ENCODE data around the gene GATM.

GATM gene, protein sequence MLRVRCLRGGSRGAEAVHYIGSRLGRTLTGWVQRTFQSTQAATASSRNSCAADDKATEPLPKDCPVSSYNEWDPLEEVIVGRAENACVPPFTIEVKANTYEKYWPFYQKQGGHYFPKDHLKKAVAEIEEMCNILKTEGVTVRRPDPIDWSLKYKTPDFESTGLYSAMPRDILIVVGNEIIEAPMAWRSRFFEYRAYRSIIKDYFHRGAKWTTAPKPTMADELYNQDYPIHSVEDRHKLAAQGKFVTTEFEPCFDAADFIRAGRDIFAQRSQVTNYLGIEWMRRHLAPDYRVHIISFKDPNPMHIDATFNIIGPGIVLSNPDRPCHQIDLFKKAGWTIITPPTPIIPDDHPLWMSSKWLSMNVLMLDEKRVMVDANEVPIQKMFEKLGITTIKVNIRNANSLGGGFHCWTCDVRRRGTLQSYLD

DNA sequence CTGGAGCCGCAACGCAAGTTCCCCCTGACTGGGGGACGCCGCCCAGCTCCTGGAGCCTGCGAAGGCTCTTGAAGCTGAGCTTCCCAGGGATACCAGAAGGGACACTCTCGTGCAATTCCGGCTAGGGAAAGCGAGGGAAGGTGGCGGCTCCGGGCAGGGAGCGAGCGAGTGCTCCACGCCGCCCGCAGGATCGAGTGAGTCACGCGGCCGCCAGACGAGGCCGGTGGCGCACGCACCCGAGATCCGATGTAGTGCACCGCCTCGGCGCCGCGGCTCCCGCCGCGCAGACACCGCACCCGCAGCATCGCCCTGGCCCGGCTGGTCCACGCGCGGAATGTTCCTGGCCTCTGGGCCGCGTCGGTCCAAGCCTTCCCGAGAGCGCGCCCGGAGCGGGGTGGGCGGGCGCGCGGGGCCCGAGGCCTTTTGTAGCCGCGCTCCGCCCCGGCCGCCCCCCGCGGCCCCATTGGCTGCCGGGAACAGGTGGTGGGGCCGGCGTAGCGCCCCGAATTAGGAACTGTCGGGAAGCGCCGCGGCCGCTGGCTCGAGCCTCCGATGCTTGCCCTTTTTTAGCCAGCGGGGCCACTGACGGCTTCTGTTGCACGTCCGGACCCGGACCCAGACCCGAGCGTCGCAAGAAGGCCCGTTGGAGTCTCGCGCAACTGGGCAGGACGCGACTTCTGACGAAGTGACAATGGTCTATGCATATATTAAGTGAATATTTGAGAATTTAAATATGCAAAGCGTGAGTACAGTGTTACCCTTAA lies at the start of gene GATM:
Gene GATM (minus strand): TSS at position 396 of the 764 bp plus-strand sequence. CDS start 91 bp downstream, at position 305.
- DNase-seq = peak; percentile 2

DNA sequence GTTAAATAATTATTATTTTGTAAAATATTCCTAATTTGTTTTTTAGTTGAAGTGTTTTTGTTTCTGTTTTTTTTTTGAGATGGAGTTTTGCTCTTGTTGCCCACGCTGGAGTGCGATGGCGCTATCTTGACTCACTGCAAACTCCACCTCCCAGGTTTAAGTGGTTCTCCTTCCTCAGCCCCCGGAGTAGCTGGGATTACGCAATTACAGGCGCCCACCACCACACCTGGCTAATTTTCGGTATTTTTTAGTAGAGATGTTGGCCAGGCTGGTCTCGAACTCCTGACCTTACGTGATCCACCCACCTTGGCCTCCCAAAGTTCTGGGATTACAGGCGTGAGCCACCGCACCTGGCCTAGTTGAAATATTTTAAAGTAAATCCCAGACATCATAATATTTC lies 48.7 kb upstream of the GATM start:
- no peak for DNase-seq

DNA sequence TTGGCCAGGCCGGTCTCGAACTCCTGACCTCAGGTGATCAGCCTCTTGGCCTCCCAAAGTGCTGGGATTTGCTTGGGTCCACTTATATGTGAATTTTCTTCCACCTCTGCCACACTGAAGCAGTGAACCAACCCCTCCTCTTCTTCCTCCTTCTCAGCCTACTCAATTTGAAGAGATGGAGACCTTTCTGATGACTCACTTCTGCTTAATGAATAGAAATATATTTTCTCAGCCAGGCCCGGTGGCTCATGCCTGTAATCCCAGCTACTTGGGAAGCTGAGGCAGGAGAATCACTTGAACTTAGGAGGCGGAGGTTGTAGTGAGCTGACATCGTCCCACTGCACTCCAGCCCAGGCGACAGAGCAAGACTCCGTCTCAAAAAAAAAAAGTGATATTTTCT lies 46.8 kb upstream of the GATM start:
- DNase-seq = no peak

DNA sequence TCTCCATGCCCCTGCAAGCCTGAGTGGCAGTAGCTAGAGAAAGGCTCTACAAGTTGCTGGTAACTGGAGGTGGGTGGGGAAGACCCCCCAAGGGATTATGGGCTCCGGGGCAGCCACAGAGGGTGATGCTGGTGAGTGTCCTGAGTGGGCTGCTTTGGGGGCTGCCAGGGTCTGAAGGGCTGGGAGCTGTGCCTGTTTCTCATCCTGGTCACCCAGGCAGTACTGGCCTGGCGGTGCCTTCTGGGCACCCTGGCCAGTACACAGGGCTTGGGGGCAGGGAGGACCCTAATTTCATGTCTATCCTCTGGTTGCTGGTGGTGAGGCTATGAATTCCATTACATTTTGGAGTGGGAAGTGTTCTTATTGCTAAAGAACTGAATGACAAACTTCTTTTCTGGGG lies 46.1 kb upstream of the GATM start:
- no peak for DNase-seq

DNA sequence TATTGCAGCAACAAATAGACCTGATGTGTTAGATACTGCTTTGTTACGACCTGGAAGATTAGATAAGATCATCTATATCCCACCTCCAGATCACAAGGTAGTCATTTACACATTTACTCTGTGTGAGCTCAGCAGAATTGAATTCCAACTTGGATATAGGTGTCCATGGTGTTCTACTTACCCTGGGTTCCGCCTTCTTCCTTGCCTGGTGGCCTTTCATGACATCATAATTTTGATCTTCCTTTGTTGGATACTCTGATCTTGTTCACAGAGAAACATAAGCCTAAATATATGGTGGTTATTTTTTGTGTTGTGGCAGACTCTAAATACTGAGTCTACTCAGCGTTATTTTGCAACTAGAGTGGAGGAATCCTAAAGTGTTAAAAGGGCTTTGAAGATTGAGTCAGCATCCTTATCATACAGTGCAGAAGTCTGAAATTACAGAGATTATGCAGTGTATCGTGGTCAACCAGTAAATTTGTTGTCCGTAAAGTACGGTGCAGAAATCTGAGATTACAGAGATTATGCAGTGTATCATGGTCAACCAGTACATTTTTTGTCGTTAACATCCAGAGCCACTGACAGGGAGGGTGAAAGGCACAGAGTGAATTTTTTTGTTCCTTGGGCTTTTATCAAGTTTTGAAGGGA lies 39.1 kb upstream of the GATM start:
- no peak for DNase-seq

DNA sequence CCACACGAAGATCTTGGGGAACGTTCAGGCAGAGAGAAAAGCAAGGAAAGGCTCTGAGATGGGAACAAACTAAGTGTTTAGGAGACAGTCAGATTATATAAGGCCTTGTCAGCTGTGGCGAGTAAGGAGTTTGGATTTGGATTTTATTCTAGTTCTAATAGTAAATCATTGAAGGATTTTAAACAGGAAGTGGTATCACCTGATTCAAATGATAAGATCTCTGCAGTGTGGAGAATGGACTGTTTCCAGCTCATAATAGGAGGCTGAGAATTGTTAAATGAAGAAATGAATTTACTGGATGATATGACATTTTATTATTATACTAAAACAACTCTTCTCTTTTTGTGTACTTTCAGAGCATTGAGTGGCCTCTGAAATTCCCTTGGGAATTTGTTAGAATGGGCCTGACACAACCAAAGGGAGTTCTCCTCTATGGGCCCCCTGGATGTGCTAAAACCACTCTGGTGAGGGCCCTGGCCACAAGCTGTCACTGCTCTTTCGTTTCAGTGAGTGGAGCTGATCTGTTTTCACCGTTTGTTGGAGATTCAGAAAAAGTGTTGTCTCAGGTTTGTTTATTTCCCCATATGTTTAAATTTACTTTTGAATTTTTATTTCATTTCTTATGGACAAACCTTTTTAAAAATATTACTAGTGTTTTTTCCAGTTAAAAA lies 36.0 kb upstream of the GATM start:
- DNase-seq = no peak

DNA sequence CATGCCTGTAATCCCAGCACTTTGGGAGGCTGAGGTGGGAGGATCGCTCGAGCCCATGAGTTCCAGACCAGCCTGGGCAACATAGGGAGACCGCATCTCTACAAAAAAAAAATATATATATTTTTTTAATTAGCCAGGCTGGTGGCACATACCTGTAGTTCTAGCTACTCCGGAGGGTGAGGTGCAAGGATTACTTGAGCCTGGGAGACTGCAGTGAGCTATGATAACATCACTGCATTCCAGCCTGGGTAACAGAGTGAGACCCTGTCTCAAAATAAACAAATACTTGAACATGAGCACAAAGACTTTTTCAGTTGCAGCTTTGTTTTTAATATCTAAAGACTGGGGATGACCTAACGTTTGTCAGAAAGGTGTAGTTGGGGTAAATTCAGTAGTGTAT lies 31.3 kb upstream of the GATM start:
- no peak for DNase-seq

DNA sequence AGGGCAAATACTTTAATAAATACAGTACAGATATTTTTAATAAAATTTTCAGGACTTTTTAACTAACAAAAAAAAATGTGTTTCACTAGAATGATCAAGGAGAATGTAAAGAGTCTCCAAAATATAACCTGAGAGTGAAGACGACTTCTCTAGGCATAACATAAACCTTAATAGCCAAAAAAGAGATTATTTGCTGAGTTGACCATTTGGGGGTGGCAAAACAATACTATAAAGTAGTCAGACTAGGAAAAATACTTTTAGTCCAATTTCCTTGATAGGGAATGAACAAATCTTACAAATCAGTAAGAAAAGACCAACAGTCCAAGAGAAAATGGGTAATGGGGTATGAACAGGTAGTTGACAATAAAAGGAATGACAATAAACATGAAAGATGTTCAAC lies 29.4 kb upstream of the GATM start:
- DNase-seq = no peak

DNA sequence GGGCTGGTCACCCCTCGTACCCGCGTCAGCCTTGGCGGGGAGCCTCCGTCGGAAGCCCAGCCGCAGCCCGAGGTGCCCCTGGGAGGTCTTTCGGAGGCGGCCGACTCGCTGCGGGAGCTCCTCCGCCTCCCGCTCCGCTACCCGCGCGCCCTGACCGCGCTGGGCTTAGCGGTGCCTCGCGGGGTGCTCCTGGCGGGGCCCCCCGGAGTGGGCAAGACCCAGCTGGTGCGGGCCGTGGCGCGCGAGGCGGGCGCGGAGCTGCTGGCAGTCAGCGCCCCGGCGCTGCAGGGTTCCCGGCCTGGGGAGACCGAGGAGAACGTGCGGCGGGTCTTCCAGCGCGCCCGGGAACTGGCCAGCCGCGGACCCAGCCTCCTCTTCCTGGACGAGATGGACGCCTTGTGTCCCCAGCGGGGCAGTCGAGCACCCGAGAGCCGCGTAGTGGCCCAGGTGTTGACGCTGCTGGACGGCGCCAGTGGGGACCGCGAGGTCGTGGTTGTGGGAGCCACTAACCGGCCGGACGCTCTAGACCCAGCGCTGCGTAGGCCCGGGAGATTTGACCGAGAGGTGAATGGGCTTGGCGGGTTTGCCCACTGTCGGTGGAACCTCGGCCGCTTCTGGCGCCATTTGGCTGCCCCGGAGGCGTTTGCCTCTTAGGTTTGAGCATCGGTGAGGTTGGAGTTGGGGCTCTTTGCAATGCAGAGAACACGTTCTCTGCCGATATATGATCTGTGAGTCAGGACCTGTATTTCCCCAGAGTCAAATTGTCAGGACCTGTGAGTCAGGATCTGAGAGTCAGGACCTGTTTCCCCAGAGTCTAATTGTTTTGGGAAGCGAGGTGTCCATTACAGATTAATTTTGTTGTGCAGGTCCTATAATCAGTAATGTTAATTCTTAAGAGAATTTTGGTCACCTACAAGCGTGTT lies 24.9 kb upstream of the GATM start:
- DNase-seq = no peak

DNA sequence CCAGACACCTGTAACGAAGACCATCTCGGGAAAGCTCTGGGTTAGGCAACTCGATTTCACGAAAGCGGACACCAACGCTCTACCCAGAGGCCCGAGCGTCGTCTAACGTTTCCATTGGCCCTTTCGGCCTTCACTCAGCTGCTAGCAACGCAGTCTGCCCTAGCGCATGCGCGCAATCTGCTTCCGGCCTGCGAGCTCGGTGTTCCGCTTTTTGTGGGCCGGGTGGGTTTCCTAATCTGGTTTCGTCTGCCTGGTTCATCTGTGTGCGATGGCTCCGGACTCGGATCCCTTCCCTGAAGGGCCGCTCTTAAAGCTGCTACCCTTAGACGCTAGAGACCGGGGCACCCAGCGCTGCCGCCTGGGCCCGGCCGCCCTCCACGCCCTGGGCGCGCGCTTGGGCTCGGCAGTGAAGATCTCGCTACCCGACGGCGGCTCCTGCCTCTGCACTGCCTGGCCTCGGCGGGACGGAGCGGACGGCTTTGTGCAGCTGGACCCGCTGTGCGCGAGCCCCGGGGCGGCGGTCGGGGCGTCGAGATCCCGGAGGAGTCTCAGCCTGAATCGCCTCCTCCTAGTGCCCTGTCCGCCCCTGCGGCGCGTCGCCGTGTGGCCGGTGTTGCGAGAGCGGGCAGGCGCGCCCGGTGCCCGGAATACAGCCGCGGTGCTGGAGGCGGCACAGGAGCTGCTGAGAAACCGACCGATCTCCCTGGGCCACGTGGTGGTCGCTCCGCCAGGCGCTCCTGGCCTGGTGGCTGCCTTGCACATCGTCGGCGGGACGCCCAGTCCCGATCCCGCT lies 24.0 kb upstream of the GATM start:
- DNase-seq = peak; percentile 80

DNA sequence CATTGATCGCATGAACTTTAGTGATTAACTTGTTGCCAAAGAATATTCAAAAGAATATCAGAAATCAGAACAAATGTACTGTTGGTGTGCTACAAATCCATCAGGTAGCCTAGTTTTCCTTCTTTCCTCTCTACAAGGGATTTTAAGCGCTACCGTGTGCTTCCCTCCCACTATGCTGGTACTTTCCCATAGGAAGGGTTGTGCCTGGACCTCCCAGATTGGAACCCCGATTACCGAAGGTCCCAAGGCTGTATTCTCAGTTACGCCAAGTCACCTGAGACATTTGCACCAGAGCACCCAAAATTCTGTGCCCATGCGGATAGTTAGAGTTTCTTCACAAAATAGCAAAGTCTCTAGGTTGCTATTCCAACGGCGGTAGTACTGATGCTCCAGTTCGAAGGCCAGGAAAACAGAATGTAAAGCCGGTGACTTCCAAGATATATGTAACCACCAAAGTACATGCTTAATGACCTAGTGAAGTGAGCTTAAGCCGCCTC lies 23.4 kb upstream of the GATM start:
- no peak for DNase-seq

DNA sequence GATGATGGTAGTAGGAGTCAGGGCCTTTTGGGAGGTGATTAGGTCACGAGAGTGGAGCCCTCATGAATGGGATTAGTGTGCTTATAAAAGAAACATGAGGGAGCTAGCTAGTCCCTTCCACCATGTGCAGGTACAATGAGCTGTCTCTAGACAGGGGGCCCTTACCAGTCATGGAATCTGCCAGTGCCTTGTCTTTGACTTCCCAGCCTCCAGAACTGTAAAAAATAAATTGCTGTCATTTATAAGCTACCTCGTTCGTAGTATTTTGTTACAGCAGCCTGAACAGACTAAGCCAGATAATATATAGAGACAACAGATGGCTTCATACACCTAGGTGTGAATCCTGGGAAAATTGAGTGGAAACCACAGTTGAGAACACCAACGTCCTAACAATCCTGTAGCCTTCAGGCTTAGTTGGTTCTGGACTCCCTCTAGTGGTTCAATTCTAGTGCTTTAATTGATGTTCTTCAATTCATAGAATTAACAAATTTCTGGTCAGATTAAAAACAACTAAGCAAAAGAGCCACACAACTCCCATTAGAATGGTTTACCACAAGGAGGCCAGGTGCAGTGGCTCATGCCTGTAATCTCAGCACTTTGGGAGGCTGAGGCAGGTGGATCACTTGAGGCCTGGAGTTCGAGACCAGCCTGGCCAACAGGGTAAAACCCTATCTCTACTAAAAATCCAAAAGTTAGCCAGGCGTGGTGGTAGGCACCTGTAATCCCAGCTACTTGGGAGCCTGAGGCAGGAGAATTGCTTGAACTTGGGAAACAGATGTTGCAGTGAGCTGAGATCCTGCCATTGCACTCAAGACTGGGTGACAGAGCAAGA lies 21.3 kb upstream of the GATM start:
- DNase-seq = no peak

DNA sequence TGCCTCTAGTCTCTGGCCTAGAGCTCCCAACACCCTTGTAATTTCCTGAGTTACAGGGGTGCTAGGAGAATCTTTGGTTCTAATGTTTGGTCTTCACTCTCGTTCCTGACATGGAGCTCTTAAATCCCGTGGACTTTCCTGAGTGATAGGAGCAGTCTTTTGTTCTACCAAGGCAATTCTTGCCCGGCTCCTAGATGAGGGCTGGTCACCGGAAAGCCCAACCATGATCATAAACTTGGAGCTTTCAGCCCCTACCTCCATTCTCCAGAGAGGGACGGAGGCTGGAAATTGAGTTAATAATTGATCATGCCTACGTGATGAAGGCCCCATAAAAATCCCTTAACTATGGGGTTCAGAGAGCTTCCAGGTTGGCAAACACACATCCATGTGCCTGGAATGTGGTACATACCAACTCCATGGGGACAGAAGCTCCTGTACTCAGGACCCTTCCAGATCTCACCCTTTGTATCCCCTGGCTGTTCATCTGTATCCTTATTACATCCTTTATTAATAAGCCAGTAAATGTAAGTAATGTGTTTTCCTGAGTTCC lies 18.8 kb upstream of the GATM start:
- DNase-seq = no peak

DNA sequence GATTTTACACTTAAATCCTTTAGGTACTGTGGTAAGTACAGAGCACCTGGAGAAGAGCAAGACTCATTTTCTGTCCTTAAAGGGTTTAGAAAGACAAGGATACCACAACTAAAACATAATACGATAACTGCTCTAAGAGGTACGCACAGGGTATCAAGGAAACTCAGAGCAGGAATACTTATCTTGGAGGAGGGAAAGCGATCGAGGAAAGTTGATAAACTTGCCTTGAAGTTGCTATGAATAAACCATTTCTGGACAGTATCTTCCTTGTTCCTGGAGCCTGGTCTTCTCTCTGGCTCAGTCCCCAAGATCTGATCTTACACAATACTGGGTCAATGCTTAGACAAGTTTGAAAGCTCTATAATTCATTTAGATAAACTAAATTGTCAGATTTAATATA lies 17.6 kb upstream of the GATM start:
- DNase-seq = no peak

DNA sequence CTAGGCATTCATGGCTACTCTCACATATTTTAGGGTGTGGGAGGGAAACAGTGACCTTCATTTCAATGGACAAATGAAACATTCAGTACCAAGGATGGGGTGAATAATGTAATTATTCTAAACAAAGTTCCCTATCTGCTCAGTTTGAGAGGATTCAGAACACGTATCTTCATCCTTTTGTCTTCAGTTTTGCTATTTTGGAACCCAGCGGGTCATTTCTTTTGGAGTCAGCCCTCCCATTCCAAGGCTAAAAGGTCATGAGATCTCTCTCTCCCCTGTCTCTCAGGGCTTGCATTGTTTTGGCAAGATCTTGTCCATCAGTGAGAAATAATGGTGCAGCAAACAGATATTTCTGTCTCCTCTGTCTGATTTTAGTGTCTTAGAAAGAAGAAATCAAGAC lies 16.3 kb upstream of the GATM start:
- no peak for DNase-seq

DNA sequence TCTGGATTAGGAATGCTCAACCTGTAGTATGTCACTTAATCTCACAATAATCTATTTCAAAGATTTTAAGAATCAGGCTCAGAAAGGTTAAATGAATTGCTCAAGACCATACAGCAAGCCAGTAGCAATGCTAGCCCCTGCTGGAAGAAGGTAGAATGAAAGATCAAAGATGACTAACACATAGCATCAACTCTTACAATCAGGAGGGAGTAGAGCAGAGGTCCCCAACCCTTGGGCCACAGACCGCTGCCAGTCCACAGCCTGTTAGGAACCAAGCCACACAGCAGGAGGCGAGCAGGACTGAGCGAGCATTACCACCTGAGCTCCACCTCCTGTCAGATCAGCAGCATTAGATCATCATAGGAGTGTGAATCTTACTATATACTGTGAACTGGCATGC lies 15.5 kb upstream of the GATM start:
- no peak for DNase-seq

DNA sequence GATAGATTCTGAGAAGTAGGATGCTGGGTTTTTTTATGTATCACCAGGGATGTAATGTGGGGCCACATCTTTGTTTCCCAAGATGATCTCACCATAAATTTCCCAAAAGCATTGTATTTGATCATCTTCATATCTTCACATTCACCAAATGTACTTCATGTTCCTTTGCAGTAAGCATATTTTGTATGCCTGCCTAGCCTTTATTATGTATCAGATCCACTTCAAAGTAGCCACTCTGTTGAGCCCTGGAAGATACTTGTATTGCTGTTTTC lies 14.2 kb upstream of the GATM start:
- DNase-seq = no peak

DNA sequence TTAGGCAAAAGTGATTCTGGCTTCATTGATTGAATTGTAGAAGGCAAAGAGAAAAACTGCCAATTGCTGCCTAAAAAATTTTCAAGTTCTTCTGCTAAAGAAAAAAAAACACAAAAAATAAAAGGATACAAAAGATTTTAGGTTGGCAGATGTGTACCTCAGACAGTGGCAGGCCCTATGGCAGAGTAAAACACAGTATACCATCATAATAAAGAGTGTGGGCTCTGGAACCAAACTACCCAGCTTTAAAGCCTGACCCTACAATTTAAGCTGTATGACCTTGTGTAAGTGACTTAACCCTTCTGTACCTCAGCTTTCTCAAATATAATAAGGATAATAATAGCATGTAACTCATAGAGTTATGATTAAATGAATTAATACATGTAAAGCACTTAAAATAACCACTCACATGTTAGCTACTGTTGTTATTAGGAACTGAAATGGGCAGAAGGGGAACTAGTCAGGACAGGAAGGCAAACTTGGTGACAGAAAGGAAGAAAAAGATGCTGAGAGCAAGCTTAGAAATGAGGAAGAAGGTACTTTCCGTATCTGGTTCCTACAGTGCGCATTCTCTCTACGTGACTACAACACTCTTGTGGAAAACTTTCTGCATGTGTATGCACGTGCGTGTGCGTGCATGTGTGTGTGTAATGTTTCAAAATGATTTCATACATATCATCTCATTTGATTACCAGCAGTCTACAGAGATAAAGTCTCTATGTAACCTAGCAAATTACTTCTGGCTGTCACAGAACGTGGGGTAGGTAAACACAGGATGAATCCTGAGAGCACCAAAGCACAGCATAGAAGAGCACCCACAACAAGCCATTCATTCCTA lies 13.6 kb upstream of the GATM start:
- DNase-seq = no peak

DNA sequence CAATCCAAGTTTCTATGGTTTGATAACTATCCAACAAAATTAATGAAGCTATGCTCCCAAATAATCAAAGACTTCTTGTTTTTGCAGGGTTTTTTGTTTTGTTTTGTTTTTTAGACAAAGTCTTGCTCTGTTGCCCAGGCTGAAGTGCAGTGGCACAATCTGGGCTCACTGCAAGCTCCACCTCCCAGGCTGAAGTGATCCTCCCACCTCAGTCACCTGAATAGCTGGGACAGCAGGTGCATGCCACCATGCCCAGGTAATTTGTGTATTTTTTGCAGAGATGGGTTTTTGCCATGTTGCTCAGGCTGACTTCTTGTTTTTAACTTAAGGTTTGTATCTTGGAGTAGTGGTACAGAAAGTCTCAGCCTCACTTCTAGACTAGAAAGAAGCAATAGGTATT lies 11.0 kb upstream of the GATM start:
- no peak for DNase-seq

All from NCI-H1417 treated with DMSO at 0.1 percent for 48 hours (cell line).